ENCODE measurements around the gene KCNK13.
"Not testable (repeated sequence)": the region's sequence is repeated elsewhere in the genome, so short reads cannot be mapped to it uniquely, and the experiment has no call there.

The KCNK13 gene

DNA sequence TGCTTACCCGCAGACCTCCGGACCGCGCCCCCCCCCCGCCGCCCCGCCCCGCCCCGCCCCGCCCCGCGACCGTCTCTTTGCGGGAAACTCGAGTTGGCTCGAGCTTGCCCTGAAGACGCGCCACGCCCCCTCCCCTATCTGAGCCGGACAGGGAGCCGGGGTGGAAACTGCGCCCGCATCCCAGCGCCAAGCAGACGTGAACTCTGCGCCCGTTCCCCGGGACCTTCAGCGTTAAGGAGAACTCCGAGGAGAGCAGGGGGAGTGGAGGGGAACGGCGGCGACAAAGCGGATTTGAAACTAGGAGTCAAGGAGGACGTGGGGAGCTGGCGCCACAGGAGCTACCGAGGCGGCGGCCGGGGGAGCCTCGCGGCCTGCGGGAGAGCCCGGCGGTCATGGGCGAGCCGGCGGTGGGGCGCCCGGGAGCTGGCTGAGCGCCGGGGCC, at the start of gene KCNK13:
Gene KCNK13 (plus strand): TSS at position 310 of the 442 bp plus-strand sequence. CDS start 212 bp downstream, outside the sequence.
- DNase-seq, result no peak

GRCh38 chr14:90017371-90017770, 44.4 kb upstream of the KCNK13 start:
- DNase-seq, result no peak

DNA sequence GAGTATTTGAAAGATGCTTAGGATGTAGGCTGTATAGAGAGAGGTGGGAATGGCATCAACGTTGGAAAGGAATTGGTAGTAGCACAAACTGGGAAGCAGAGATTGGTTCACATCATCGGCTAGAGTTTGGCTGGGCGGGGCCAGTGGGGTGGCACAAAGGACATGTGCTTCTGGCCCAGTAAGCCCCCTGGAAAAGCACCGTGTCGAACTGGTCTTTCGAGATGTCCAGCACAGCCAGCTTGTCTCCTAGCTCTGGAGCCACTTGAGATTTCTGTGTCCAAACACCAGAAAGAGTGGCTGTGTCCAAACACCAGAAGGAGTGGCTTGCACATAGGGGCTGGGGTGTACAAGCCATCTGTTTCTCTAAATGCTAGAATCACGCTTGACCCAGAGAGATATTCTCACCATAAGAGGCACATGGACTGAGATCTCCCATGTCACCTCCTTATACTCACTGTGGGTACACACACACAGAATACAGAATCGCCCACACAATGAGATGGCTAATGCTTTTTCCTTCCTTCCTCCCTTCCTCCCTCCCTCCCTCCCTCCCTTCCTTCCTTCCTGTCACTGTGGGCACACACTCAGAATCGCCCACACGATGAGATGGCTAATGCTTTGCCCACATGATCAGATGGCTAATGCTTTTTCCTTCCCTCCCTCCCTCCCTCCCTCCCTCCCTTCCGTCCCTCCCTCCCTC, 41.8 kb upstream of the KCNK13 start:
- no peak for DNase-seq

- no peak for DNase-seq
Observed at GRCh38 chr14:90023176-90023896, 38.5 kb upstream of the KCNK13 start.

- DNase-seq, result no peak
Observed at GRCh38 chr14:90024910-90025309, 36.9 kb upstream of the KCNK13 start.

DNA sequence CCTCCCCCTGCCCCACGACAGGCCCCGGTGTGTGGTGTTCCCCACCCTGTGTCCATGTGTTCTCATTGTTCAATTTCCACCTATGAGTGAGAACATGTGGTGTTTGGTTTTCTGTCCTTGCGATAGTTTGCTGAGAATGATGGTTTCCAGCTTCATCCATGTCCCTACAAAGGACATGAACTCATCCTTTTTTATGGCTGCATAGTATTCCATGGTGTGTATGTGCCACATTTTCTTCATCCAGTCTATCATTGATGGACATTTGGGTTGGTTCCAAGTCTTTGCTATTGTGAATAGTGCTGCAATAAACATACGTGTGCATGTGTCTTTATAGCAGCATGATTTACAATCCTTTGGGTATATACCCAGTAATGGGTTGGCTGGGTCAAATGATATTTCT, 35.2 kb upstream of the KCNK13 start:
- DNase-seq, result not testable (repeated sequence)

DNA sequence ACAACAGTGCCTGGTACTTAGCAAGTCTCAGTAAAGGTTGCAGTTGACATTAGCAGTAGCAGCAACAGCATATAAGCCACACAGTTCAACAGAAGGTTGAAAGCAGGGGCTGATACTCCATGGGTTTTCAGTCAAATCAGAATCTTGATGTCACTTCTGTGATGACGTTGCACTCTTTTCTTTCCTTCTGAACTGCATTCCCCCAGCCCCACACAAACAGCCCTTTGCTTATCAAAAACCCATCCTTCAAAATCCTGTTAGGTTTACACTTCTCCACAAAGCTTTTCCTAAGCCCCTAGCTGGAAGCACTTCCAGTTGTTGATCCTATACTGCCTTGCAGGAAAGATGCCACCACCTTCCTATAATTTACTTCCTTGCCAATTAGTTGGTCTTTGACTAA, 34.0 kb upstream of the KCNK13 start:
- DNase-seq, result no peak

GRCh38 chr14:90034156-90034555, 27.6 kb upstream of the KCNK13 start:
- no peak for DNase-seq

GRCh38 chr14:90034835-90035525, 26.8 kb upstream of the KCNK13 start:
- DNase-seq, result no peak

DNA sequence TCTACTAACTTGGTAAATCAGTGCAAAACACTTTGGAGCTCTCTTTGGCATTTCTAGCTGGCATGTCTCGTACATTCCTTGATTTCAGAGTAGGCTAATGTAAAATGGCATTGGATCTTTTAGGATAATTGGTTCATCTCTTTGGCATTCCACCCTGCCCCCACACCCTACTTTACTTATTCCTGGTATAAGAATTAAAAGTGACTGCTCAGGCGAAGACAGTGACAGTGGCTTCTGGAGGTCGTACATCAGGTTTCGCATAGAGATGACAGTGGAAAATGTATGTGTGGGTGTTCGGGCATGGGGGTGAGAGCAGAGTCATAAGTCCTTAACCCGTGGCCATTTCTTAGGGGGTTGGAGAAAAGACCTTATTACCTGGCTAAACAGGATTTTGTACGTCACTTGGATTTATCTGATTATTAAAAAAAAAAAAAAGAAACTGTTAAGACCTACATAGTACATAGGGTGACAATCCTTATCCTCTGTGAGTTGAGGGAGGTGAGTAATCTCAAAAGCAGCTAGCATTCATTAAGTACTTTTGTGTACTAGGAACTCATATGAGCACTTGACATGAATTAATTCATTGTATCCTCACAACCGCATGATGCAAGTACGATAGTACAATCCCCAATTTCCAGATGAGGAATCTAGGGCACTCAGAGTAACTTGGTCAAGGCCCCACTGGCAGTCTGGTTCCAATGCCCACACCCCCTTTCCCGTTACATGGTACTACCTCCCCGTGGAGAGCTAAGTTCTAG, 22.4 kb upstream of the KCNK13 start:
- DNase-seq, result no peak

GRCh38 chr14:90040411-90040810, 21.4 kb upstream of the KCNK13 start:
- no peak for DNase-seq

DNA sequence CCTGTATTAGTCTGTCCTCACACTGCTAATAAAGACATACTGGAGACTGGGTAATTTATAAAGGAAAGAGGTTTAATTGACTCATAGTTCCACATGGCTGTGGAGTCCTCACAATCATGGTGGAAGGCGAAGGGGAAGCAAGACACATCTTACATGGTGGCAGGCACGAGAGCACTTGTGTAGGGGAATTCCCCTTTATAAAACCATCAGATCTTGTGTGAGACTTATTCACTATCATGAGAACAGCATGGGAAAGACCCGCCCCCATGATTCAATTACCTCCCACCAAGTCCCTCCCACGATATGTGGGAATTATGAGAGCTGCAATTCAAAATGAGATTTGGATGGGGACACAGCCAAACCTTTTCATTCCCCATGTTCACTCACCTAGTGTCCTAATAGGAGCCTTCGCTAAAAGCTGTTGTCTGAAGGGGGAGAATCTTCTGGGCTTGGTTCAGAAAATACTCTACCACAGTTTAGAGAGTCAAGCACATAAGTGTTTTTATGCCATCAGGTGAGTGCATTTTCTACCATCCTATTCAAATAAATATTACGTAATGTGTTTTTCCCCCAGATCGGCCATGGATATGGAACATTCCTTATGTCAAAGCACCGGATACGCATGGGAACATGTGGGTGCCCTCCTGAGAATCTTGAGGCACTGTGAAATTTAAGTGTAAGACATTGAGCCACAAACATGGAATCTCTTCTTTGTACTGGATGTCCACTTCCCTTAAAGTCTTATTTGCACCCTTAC, 19.1 kb upstream of the KCNK13 start:
- DNase-seq, result no peak

DNA sequence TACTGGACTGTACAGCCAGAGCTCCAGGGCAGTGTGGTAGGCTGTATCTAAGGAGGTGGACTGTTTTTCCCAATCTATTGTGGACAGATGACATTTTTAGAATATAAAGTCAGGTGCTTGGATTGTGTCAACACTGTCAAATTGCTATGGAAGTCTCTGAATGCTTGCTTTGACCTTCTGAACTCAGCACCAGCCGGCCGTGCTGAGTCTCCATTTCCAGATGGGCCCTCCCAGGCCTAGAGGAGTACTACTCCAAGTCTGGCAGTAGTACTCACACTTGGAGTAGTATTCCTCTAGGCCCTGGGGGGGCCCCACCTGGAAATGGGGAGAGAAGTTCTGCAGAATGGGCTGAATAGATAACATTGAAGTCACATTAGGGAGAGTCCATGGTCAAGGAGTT, 16.2 kb upstream of the KCNK13 start:
- DNase-seq, result no peak

- DNase-seq, result no peak
Observed at GRCh38 chr14:90049390-90049789, 12.4 kb upstream of the KCNK13 start.

GRCh38 chr14:90050271-90050670, 11.5 kb upstream of the KCNK13 start:
- DNase-seq, result no peak

DNA sequence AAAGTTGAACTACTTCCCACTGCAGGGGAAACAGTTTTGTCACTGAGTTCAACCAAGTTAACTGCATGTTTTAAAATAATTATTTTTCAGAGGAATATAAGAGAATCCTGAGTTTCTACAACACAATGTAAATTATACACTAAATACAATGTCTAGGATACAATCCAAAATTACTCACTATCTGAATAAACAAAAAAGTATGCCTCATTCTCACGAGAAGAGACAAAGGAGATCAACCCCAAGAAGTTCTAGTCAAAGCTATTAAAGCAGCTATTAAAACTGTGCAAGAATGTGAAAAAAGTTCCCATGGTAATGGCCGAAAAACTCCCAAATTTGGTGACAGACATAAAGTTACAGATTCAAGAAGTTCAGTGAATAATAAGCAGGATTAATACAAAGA, 8.8 kb upstream of the KCNK13 start:
- DNase-seq, result no peak

DNA sequence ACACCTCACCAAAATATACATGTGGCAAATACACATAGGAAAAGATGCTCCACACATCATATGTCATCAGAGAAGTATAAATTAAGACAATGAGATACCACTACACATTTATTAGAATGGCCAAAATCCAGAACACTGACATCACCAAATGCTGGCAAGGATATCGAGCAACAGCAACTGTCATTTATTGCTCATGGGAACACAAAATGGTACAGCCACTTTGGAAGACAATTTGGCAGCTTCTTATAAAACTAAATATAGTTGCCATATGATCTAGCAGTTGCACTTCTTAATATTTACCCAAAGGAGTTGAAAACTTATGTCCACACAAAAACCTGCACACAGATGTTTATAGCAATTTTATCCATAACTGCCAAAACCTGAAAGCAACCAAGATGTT, 7.0 kb upstream of the KCNK13 start:
- no peak for DNase-seq

DNA sequence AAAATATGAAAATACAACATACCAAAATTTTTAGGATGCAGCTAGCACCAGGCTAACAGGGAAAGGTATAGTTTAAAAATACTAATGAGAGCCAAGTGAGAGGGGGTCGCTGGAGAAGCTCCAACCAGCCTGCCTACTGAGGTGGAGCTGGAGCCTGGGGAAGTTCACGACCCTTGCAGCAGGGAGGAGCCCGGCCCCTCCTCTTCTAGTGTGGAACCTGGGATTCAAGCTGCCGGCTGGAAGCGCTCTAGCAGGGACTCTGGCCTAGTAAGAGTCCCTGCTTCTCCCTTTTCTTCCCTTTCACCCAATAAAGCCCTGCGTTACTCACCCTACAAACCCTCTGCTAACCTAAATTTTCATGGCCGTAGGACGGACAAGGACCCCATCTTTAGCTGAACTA, 5.0 kb upstream of the KCNK13 start:
- DNase-seq, result no peak

DNA sequence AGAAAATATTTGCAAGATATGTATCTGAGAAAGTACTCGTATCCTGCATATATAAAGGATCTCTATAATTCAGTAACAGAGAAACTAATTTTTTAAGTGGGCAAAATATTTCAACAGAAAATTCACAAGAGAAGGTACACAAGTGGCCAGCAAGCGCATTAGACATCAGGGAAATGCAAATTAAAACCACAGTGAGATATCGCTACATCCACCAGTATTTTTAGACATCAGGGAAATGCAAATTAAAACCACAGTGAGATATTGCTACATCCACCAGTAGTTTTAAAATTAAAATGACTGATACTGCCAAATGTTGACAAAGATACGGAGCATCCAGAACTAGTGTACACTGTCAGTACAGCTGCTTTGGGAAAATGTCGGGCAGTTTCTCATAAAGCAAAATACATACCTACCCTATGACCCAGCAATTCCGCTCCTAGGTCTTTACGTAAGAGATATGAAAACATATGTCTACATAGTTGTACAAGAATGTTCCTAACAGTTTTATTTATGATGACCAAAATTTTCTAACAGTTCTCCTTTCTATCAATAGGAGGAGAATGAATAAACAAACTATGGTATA, 2.8 kb upstream of the KCNK13 start:
- no peak for DNase-seq

- DNase-seq, result peak; percentile 85 to 87
Observed at GRCh38 chr14:90060312-90060964, 1.4 kb upstream of the KCNK13 start.

GRCh38 chr14:90060965-90061684, 669 bp upstream of the KCNK13 start:
- DNase-seq, result no peak

All from NCI-H1930 (cell line).